Lower lobe of right lung (tissue), 2 donors: ENCODE data around the gene HSFX4. TPM values are rescaled to one million over a fixed set of nuclear protein-coding genes. Genes with fewer than 3 reads are reported as not detected.
A peak's percentile ranks its signal among the peaks of the same experiment; 100 is the strongest.

Source experiments
- ATAC-seq, 2 donors: fragments of 200-7000 bp; cut with Tn5 transposase; one replicate each; pipeline ENCODE4 v1.9.1; 2020 to 2022; ENCODE audit warnings: mild to moderate bottlenecking in 2 of 2, moderate library complexity in 2 of 2
- DNase-seq: peaks from one replicate; pipeline ENCODE4 v3.0.0-alpha.2; 2020
- H3K27ac ChIP-seq: fragments of 200-600 bp; one replicate; pipeline ENCODE4 v1.8.0; 2022
- H3K27me3 ChIP-seq: fragments of 200-600 bp; one replicate; pipeline ENCODE4 v1.8.0; 2022; ENCODE audit warnings: low read depth
- H3K36me3 ChIP-seq: fragments of 200-600 bp; one replicate; pipeline ENCODE4 v1.8.0; 2022; ENCODE audit warnings: mild to moderate bottlenecking
- H3K4me1 ChIP-seq: fragments of 200-600 bp; one replicate; pipeline ENCODE4 v1.8.0; 2022
- H3K4me3 ChIP-seq: fragments of 200-600 bp; one replicate; pipeline ENCODE4 v1.8.0; 2022; ENCODE audit warnings: mild to moderate bottlenecking
- H3K9me3 ChIP-seq: fragments of 200-600 bp; one replicate; pipeline ENCODE4 v1.8.0; 2022
- intact Hi-C: fragments of 100-400 bp; cut with DNase I; formaldehyde crosslinking; loops from one replicate; pipeline ENCODE4 v1.11.0; 2022
- total RNA-seq: library from RNA; stranded (reverse); fragmentation: NEBNext Ultra II Directional; extraction: Animal tissue kit (Norgen Biotek cat#: 25700); gene quantifications from one replicate; pipeline ENCODE4 v1.2.1, GENCODE V29; 2021
- TF ChIP-seq, protein P1 (sequence below): fragments of 200-600 bp; IDR thresholded peaks from one replicate; pipeline ENCODE4 v1.8.0; 2022; ENCODE audit warnings: antibody characterized with exemption, mild to moderate bottlenecking
- donor health status: DM: no; HTN: yes; CAD: no; lungs with severe emphysema.

Gene HSFX4
- total RNA-seq, 1 donor from 2014 or later: not detected

DNA sequence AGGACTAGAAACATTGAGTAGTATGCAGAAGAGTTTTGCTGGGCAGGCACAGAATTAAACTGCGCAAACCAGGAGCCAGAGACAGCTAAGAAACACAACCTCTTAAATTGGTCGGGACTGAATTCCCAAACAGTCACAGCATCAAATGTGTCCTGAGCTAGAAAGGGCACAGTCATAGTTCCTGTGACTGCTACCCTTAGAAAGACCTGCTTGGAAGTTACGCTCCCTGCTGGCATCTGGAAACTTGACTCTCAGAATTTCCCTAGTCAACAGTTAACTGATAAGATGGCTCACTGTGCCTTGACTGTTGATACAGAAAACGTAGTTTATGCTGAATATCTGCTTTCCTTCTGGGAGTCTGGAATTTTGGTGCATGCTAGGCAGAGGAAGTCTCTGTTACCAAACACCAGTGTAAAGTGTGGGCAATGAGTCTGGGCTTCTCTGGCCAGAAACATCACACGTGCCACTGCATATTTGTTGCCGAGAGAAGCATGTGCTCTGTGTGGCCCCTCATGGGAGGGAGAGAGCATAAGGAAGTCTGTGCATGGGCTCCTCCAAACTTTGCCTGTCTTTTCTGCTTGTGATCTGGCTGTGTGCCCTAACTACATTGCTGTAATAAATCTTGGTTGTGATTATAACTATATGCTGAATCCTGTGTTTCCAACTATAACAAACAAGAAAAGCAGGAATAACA, 20.5 kb downstream of the HSFX4 start:
- H3K4me1 ChIP-seq: no peaks in the 10 kb centered on the region
- no peak for DNase-seq
- ATAC-seq: no peak
- H3K9me3 ChIP-seq: no peaks in the 10 kb centered on the region
- H3K27ac ChIP-seq: no peak overlapping the region
- H3K36me3 ChIP-seq: peaks cover 13% of the 10 kb centered on the region
- no peaks in the 10 kb centered on the region for H3K27me3 ChIP-seq
- intact Hi-C loops: no loop called here
- TF ChIP-seq, protein P1, sequence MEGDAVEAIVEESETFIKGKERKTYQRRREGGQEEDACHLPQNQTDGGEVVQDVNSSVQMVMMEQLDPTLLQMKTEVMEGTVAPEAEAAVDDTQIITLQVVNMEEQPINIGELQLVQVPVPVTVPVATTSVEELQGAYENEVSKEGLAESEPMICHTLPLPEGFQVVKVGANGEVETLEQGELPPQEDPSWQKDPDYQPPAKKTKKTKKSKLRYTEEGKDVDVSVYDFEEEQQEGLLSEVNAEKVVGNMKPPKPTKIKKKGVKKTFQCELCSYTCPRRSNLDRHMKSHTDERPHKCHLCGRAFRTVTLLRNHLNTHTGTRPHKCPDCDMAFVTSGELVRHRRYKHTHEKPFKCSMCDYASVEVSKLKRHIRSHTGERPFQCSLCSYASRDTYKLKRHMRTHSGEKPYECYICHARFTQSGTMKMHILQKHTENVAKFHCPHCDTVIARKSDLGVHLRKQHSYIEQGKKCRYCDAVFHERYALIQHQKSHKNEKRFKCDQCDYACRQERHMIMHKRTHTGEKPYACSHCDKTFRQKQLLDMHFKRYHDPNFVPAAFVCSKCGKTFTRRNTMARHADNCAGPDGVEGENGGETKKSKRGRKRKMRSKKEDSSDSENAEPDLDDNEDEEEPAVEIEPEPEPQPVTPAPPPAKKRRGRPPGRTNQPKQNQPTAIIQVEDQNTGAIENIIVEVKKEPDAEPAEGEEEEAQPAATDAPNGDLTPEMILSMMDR: no peak
- no peak overlapping the region for H3K4me3 ChIP-seq

DNA sequence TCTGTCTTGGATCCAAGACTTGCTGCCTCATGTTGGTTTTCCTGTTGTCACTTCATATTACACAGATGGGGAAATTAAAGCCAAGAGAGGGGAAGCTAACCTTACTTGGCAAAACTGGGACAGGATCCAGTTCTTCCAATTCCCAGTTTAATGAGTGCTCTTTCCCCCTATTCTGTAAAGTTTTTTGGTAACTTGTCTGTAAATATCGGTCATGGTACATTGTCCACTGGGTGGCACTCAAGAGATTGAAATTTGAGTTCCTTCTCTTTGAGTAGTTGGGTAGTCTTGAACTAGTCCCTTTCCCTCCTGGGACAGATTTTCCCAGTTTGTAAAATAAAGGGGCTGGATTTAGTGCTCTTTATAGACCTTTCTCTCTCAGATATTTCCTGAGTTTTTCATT, 21.3 kb downstream of the HSFX4 start:
- Histone ChIP-seq H3K4me1 (no peaks in the 10 kb centered on the region), H3K9me3 (no peaks in the 10 kb centered on the region), H3K4me3 (no peak overlapping the region), H3K27ac (no peak overlapping the region), H3K27me3 (no peaks in the 10 kb centered on the region), H3K36me3 (peaks cover 13% of the 10 kb centered on the region)
- peak in 1 of 2 donors; percentile 59 for ATAC-seq
- TF ChIP-seq, protein P1: peak; percentile 36
- intact Hi-C loops: no loop called here
- DNase-seq: no peak

DNA sequence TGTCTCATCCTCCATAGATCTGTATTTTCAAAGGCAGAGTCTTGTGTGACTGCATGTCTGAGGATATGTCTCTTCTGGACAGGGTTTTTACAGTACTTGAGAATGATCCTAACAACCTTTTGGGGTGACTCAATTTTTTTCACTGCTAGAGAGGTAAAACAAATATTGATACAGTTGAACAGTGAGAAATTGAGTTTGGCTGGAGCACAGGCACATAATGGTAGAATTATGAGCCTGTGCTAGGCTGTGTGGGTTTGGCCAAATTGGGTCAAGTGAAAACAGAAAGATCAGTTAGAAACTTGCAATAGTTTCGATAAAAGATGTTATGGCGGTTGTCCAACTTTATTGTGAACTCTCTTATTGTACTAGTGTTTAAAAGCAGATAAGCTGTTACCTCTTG, 32.2 kb downstream of the HSFX4 start:
- intact Hi-C loops: no loop called here
- no peaks in the 10 kb centered on the region for H3K27me3 ChIP-seq
- ATAC-seq (peak in 1 of 2 donors; percentile 55), DNase-seq (no peak)
- no peaks in the 10 kb centered on the region for H3K36me3 ChIP-seq
- H3K4me3 ChIP-seq: no peak overlapping the region
- H3K27ac ChIP-seq: no peak overlapping the region
- no peaks in the 10 kb centered on the region for H3K4me1 ChIP-seq
- H3K9me3 ChIP-seq: no peaks in the 10 kb centered on the region
- TF ChIP-seq, protein P1: no peak

DNA sequence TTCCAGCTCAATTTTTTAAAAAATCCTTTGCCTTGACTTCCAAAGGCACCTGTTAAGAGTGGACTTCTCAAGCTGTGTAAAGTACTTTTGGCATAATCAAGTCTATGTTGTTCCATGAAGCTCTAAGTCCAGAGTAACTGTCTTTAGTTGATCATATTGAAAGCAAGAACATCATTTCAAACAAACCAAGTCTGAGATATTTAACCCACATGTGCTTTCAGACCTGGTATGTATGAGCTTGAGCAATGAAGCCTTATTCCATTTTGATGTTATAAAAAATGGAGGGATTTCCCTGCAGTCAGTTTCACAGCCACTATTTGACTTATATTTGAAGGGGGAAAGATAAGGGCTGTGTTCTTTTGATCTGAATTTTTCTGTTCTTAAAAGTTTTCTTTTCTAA, 32.6 kb downstream of the HSFX4 start:
- intact Hi-C loops: no loop called here
- Histone ChIP-seq H3K4me3 (no peak overlapping the region), H3K4me1 (no peaks in the 10 kb centered on the region), H3K9me3 (no peaks in the 10 kb centered on the region), H3K36me3 (no peaks in the 10 kb centered on the region), H3K27ac (no peak overlapping the region), H3K27me3 (no peaks in the 10 kb centered on the region)
- TF ChIP-seq, protein P1: no peak
- DNase-seq: no peak
- no peak for ATAC-seq

DNA sequence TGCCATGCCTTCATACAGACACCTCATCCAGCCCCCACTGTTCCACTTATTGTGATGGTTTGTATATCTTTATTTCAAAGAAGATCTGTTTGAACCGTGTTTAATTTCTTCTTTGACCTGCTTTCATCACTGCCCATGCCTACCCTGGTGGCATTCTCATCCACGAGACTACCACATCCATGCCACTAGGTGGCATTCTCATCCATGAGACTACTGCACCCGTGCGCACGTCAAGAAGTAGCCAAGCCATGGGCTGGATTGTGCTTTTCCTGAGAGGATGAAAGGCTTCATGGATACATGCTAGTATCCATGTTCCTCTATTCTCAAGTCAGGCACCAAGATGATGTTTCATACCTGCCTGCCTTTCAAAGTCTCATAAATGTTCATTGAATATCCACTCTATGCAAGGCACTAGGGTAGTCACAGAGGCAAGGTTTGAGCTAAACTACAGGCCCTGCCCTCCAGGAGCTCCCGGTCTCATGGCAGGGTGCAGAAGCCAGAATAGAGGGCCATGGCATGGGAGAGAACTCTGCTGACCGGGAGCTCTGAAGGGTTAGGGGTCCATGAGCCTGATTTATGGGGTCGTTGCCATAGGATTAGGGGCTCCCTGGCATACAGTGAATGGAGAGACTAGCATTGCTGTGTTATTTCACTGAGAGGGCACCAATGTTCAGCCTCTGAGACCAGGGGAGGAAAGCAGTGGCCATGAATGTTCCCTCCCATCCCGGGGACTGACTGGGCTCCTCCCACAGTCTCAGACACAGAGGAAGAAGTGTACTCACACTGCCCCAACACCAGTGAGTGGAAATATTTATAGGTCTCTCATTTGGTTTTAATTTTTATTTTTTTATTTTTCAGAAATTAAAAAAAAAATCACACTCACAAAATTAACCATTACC, 33.7 kb downstream of the HSFX4 start:
- peak; percentile 81 to 89 for ATAC-seq
- H3K27me3 ChIP-seq: no peaks in the 10 kb centered on the region
- DNase-seq: no peak
- TF ChIP-seq, protein P1: peak; percentile 60
- H3K36me3 ChIP-seq: no peaks in the 10 kb centered on the region
- no peak overlapping the region for H3K27ac ChIP-seq
- no peaks in the 10 kb centered on the region for H3K9me3 ChIP-seq
- H3K4me1 ChIP-seq: no peaks in the 10 kb centered on the region
- intact Hi-C loops: no loop called here
- H3K4me3 ChIP-seq: no peak overlapping the region
